BE2C (cell line): Measurements from ENCODE around the gene ZNF701.
"Not testable (repeated sequence)": the region's sequence is repeated elsewhere in the genome, so short reads cannot be mapped to it uniquely, and the experiment has no call there.

Source experiments
- DNase-seq: peaks from one replicate; pipeline ENCODE4 v3.0.0-alpha.2; 2020
- H3K27me3 ChIP-seq: fragments of 250-450 bp; sonication (Bioruptor Pico); 2 replicates; pipeline ENCODE4 v1.5.1; 2020; ENCODE audit warnings: mild to moderate bottlenecking
- H3K36me3 ChIP-seq: fragments of 250-450 bp; sonication (Bioruptor Pico); 2 replicates; pipeline ENCODE4 v1.5.1; 2020; ENCODE audit warnings: mild to moderate bottlenecking
- H3K4me1 ChIP-seq: fragments of 250-450 bp; sonication (Bioruptor Pico); 2 replicates; pipeline ENCODE4 v1.5.1; 2020
- H3K4me3 ChIP-seq: 2 replicates; pipeline ENCODE4 v1.5.1; 2011; ENCODE audit warnings: low read depth, low read length
- H3K9me3 ChIP-seq: fragments of 250-450 bp; sonication (Bioruptor Pico); 2 replicates; pipeline ENCODE4 v1.5.1; 2020
- CTCF ChIP-seq: IDR thresholded peaks from 2 replicates; pipeline ENCODE4 v1.5.1; 2012; ENCODE audit warnings: mild to moderate bottlenecking, low read depth, low read length

The ZNF701 gene

DNA sequence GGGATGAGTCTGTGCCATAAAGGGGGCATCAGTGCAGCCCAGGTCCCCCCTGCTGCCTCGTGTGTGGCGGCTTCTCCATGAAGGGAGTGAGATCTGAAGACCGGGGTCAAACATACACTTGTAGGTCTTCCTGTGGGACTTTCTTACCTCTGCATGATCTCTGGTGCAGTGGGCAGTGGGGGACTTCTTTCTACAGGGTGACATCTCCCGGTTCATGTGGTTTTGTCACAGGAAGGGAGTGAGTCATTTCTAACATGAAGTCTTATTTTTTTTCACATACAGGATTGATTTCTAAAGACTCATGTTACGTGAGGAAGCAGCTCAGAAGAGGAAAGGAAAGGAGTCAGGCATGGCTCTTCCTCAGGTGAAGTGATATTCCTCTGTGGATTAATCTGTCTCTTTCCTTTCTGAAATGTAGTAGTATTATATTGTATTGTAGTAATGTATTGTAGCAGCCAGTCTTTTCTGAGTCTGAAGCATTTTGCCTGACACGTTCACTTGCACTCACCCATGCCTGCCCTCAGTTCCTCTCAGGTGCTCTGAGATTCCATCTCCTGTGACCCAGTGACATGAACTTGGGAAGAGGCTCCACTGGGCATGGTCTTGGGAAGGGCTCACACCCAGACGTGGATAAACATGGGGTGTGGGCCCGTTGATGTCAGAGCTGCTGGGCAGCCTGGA, 27.0 kb upstream of the ZNF701 start:
- H3K4me3 ChIP-seq = no peak overlapping the region
- H3K4me1 ChIP-seq = no peaks in the 10 kb centered on the region
- H3K9me3 ChIP-seq = no peaks in the 10 kb centered on the region
- H3K27me3 ChIP-seq = no peaks in the 10 kb centered on the region
- H3K36me3 ChIP-seq = no peaks in the 10 kb centered on the region
- DNase-seq = no peak
- TF ChIP-seq CTCF = no peak

- H3K4me1 ChIP-seq = no peaks in the 10 kb centered on the region
- no peak for DNase-seq
- no peak for TF ChIP-seq CTCF
- no peak overlapping the region for H3K4me3 ChIP-seq
- H3K36me3 ChIP-seq = peaks cover 22% of the 10 kb centered on the region
- H3K9me3 ChIP-seq = peaks cover 3% of the 10 kb centered on the region; the same call in 1 of the 2 replicates
- no peaks in the 10 kb centered on the region for H3K27me3 ChIP-seq
These were observed 15.7 kb upstream of the ZNF701 start for GRCh38 chr19:52554216-52554971.

- H3K4me1 ChIP-seq = no peaks in the 10 kb centered on the region
- H3K9me3 ChIP-seq = peaks cover 3% of the 10 kb centered on the region; the same call in 1 of the 2 replicates
- DNase-seq = no peak
- no peak overlapping the region for H3K4me3 ChIP-seq
- TF ChIP-seq CTCF = no peak
- H3K36me3 ChIP-seq = peaks cover 27% of the 10 kb centered on the region
- H3K27me3 ChIP-seq = no peaks in the 10 kb centered on the region
These were observed 12.7 kb upstream of the ZNF701 start for GRCh38 chr19:52557231-52557995.

DNA sequence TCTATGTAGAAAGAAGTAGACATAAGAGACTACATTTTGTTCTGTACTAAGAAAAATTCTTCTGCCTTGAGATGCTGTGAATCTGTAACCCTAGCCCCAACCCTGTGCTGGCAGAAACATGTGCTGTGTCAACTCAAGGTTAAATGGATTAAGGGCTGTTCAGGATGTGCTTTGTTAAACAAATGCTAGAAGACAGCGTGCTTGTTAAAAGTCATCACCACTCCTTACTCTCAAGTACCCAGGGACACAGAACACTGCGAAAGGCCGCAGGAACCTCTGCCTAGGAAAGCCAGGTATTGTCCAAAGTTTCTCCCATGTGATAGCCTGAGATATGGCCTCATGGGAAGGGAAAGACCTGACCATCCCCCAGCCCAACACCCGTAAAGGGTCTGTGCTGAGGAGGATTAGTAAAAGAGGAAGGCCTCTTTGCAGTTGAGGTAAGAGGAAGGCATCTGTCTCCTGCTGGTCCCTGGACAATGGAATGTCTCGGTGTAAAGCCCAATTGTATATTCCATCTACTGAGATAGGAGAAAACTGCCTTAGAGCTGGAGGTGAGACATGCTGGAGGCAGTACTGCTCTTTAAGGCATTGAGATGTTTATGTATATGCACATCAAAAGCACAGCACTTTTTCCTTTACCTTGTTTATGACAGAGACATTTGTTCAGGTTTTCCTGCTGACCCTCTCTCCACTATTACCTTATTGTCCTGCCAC, 11.2 kb upstream of the ZNF701 start:
- H3K4me1 ChIP-seq, H3K27me3 ChIP-seq, H3K9me3 ChIP-seq, DNase-seq, H3K4me3 ChIP-seq: not testable (repeated sequence)
- H3K36me3 ChIP-seq = peaks cover 24% of the 10 kb centered on the region

DNA sequence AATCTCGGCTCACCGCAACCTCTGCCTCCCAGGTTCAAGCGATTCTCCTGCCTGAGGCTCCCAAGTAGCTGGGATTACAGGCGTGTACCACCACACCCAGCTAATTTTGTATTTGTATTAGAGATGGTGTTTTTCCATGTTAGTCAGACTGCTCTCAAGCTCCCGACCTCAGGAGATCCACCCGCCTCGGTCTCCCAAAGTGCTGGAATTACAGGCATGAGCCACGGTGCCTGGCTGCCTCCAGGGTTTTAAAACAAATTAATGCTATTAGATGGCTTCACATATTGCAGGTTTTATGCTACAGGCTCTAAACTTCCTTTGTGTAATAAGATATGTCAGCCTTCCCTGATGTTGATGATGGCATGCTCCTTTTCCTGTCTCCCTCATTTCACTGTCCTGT, 8.5 kb upstream of the ZNF701 start:
- not testable (repeated sequence) for H3K9me3 ChIP-seq, H3K36me3 ChIP-seq, H3K4me1 ChIP-seq, H3K27me3 ChIP-seq, DNase-seq, H3K4me3 ChIP-seq

GRCh38 chr19:52566121-52566520, 4.0 kb upstream of the ZNF701 start:
- H3K36me3 ChIP-seq = no peaks in the 10 kb centered on the region

More at GRCh38 chr19:52566121-52566520, 4.0 kb upstream of the ZNF701 start:
- Histone ChIP-seq H3K9me3 (no peaks in the 10 kb centered on the region), H3K4me1 (no peaks in the 10 kb centered on the region), H3K4me3 (no peak overlapping the region), H3K27me3 (no peaks in the 10 kb centered on the region)
- DNase-seq = no peak
- TF ChIP-seq CTCF = no peak
